H1 (cell line): ENCODE measurements around the gene IL7R. TPM values are rescaled to one million over a fixed set of nuclear protein-coding genes. Genes with fewer than 3 reads are reported as not detected.

Experiments used
- CTCF ChIA-PET: fragments of 300-600 bp; sonication (Branson Sonifier 250); formaldehyde crosslinking; loops from one replicate; lab custom pipeline; 2021; ENCODE audit not compliant: partially characterized antibody; lab: Charles Lee
- POLR2A ChIA-PET: fragments of 300-600 bp; sonication (Branson Sonifier 250); formaldehyde crosslinking; loops from one replicate; lab custom pipeline; 2021; ENCODE audit warnings: inconsistent platforms; ENCODE audit not compliant: partially characterized antibody; lab: Charles Lee
- DNase-seq, 2 experiments: peaks; one replicate each; pipeline versions ENCODE4 v3.0.0 to v3.0.0-alpha.2; 2010 to 2022; ENCODE audit warnings: low spot score in 2 of 2, low read depth in 1 of 2, mixed read lengths in 1 of 2
- FAIRE-seq: peaks from 2 replicates; lab custom pipeline; 2011; peaks lifted over from hg19 to GRCh38; lab: Jason Lieb, UNC
- H2AFZ ChIP-seq: 2 replicates; pipeline ENCODE4 v1.8.1; 2012; ENCODE audit warnings: low read length, inconsistent platforms
- H2AK5ac ChIP-seq: 2 replicates; pipeline ENCODE4 v1.6.1; 2013; ENCODE audit warnings: low read depth, low read length
- H2BK120ac ChIP-seq: replicated peaks from 2 replicates; pipeline ENCODE3; 2013; ENCODE audit warnings: low read depth, low read length, inconsistent platforms
- H2BK12ac ChIP-seq: 2 replicates; pipeline ENCODE4 v1.6.1; 2013; ENCODE audit warnings: low read depth, low read length
- H2BK15ac ChIP-seq: 2 replicates; pipeline ENCODE4 v1.6.1; 2013; ENCODE audit warnings: low read length
- H2BK20ac ChIP-seq: 2 replicates; pipeline ENCODE4 v1.6.1; 2013; ENCODE audit warnings: low read length
- H2BK5ac ChIP-seq: 2 replicates; pipeline ENCODE4 v1.6.1; 2013; ENCODE audit warnings: low read depth, low read length
- H3K14ac ChIP-seq: 2 replicates; pipeline ENCODE4 v1.6.1; 2013; ENCODE audit warnings: inconsistent platforms; ENCODE audit not compliant: insufficient read length
- H3K18ac ChIP-seq: 2 replicates; pipeline ENCODE4 v1.6.1; 2013; ENCODE audit warnings: low read length; ENCODE audit errors: extremely low read depth
- H3K23ac ChIP-seq: 2 replicates; pipeline ENCODE4 v1.6.1; 2013; ENCODE audit warnings: inconsistent platforms; ENCODE audit not compliant: insufficient read length
- H3K23me2 ChIP-seq: 2 replicates; pipeline ENCODE4 v1.6.1; 2013; ENCODE audit warnings: low read depth, low read length
- H3K27ac ChIP-seq: 2 replicates; pipeline ENCODE4 v1.6.1; 2011; ENCODE audit warnings: low read depth, low read length, inconsistent platforms
- H3K27me3 ChIP-seq, 4 experiments: replicated peaks in 1 of 4; 1 replicate in 1 of 4; 2 replicates in 3 of 4; pipeline versions ENCODE4 v1.6.1 to v1.8.1; 2011 to 2013; ENCODE audit warnings: low read length in 3 of 4, mild to moderate bottlenecking in 3 of 4, inconsistent platforms in 2 of 4, mixed read lengths in 2 of 4, moderate library complexity in 1 of 4; ENCODE audit not compliant: control insufficient read depth in 3 of 4, insufficient read depth in 3 of 4; ENCODE audit errors: extremely low read depth in 1 of 4
- H3K36me3 ChIP-seq, 4 experiments: 2 replicates each; pipeline versions ENCODE4 v1.6.1 to v1.8.1; 2011 to 2013; ENCODE audit warnings: mild to moderate bottlenecking in 4 of 4, low read length in 3 of 4, moderate library complexity in 2 of 4, control low read depth in 1 of 4, inconsistent platforms in 1 of 4; ENCODE audit not compliant: insufficient read depth in 4 of 4, control insufficient read depth in 2 of 4
- H3K4ac ChIP-seq: replicated peaks from 2 replicates; pipeline ENCODE3; 2013; ENCODE audit warnings: low read length, low read depth, mixed read lengths, inconsistent platforms; ENCODE audit not compliant: insufficient read length
- H3K4me1 ChIP-seq, 4 experiments: replicated peaks in 1 of 4; 1 replicate in 1 of 4; 2 replicates in 3 of 4; pipeline versions ENCODE4 v1.6.1 to v1.8.1; 2011 to 2013; ENCODE audit warnings: low read length in 3 of 4, inconsistent platforms in 2 of 4, mixed read lengths in 1 of 4; ENCODE audit not compliant: insufficient read depth in 4 of 4, control insufficient read depth in 3 of 4
- H3K4me2 ChIP-seq, 2 experiments: 2 replicates each; pipeline versions ENCODE4 v1.6.1 to v1.8.1; 2011 to 2013; ENCODE audit warnings: low read depth in 2 of 2, low read length in 2 of 2, control low read depth in 1 of 2, inconsistent platforms in 1 of 2, mild to moderate bottlenecking in 1 of 2; ENCODE audit not compliant: insufficient read depth in 1 of 2
- H3K4me3 ChIP-seq, 4 experiments: fragments of 200-600, 300-600 bp in 1 of 4; sonication (generic), shearing (Covaris generic), sonication (Bioruptor Twin) in 1 of 4; 2 replicates each; pipeline versions ENCODE4 v1.5.1 to v1.8.1; 2011 to 2016; ENCODE audit warnings: low read length in 4 of 4, low read depth in 3 of 4, control low read depth in 2 of 4, inconsistent platforms in 2 of 4, mild to moderate bottlenecking in 2 of 4, mixed read lengths in 1 of 4, moderate library complexity in 1 of 4; ENCODE audit not compliant: insufficient read depth in 2 of 4; ENCODE audit errors: extremely low read depth in 1 of 4
- H3K56ac ChIP-seq: replicated peaks from 2 replicates; pipeline ENCODE3; 2013; ENCODE audit warnings: low read depth, mild to moderate bottlenecking, mixed read lengths, low read length, inconsistent platforms; ENCODE audit not compliant: insufficient read length
- H3K79me1 ChIP-seq: 2 replicates; pipeline ENCODE4 v1.6.1; 2013; ENCODE audit warnings: low read depth, low read length, control low read depth
- H3K79me2 ChIP-seq, 2 experiments: 2 replicates each; pipeline versions ENCODE4 v1.6.1 to v1.8.1; 2012 to 2013; ENCODE audit warnings: low read length in 2 of 2, mild to moderate bottlenecking in 2 of 2, inconsistent platforms in 1 of 2; ENCODE audit not compliant: insufficient read depth in 2 of 2, control insufficient read depth in 1 of 2
- H3K9ac ChIP-seq, 4 experiments: replicated peaks in 1 of 4; 1 replicate in 1 of 4; 2 replicates in 3 of 4; pipeline versions ENCODE4 v1.6.1 to v1.8.1; 2011 to 2013; ENCODE audit warnings: low read depth in 3 of 4, low read length in 3 of 4, control low read depth in 2 of 4, mild to moderate bottlenecking in 2 of 4, moderate library complexity in 2 of 4, inconsistent platforms in 1 of 4; ENCODE audit errors: extremely low read depth in 1 of 4
- H3K9me3 ChIP-seq, 2 experiments: 2 replicates each; pipeline versions ENCODE4 v1.6.1 to v1.8.1; 2012 to 2013; ENCODE audit warnings: mild to moderate bottlenecking in 2 of 2, moderate library complexity in 2 of 2, control low read depth in 1 of 2, inconsistent platforms in 1 of 2, low read depth in 1 of 2, low read length in 1 of 2, mixed read lengths in 1 of 2; ENCODE audit not compliant: insufficient read depth in 2 of 2
- H4K20me1 ChIP-seq, 2 experiments: replicated peaks in 1 of 2; 2 replicates each; pipeline versions ENCODE3 to v1.8.1; 2011 to 2013; ENCODE audit warnings: inconsistent platforms in 2 of 2, low read length in 2 of 2, mild to moderate bottlenecking in 1 of 2; ENCODE audit not compliant: insufficient read depth in 2 of 2, control insufficient read depth in 1 of 2
- H4K5ac ChIP-seq: 2 replicates; pipeline ENCODE4 v1.6.1; 2013; ENCODE audit warnings: low read length, low read depth, mixed read lengths, inconsistent platforms; ENCODE audit not compliant: insufficient read length
- H4K8ac ChIP-seq: 2 replicates; pipeline ENCODE4 v1.8.0; 2013; ENCODE audit warnings: mild to moderate bottlenecking, moderate library complexity, low read length, inconsistent platforms; ENCODE audit not compliant: insufficient read depth; ENCODE audit errors: extremely low read depth
- H4K91ac ChIP-seq: replicated peaks from 2 replicates; pipeline ENCODE3; 2013; ENCODE audit warnings: low read length, mixed read lengths, inconsistent platforms; ENCODE audit not compliant: insufficient read length
- BACH1 ChIP-seq: IDR thresholded peaks from 2 replicates; pipeline ENCODE4 v1.6.1; 2012; ENCODE audit warnings: low read length, improper control_type of control experiment
- BCL11A ChIP-seq, 2 experiments: IDR thresholded peaks; one replicate each; pipeline ENCODE4 v1.6.1; 2011; ENCODE audit warnings: low read depth in 2 of 2, low read length in 2 of 2, mild to moderate bottlenecking in 2 of 2
- BRCA1 ChIP-seq: IDR thresholded peaks from 2 replicates; pipeline ENCODE4 v1.6.1; 2012; ENCODE audit warnings: low read depth, low read length, improper control_type of control experiment
- EZH2 ChIP-seq: fragments of 200-600 bp; sonication (generic); IDR thresholded peaks from 2 replicates; pipeline ENCODE4 v1.7.1; 2012; ENCODE audit warnings: low read depth, mild to moderate bottlenecking, moderate library complexity, low read length, inconsistent platforms; ENCODE audit not compliant: severe bottlenecking
- FOSL1 ChIP-seq: IDR thresholded peaks from 2 replicates; pipeline ENCODE4 v1.6.1; 2011; ENCODE audit warnings: mild to moderate bottlenecking, low read depth, low read length, moderate library complexity; ENCODE audit not compliant: insufficient read depth
- GTF2F1 ChIP-seq: IDR thresholded peaks from 2 replicates; pipeline ENCODE4 v1.6.1; 2012; ENCODE audit warnings: low read depth, low read length, improper control_type of control experiment, borderline replicate concordance
- HDAC2 ChIP-seq, 2 experiments: fragments of 300-600 bp in 1 of 2; sonication (generic) in 1 of 2; IDR thresholded peaks; 2 replicates each; pipeline ENCODE4 v1.6.1; 2011 to 2012; ENCODE audit warnings: low read depth in 2 of 2, low read length in 2 of 2, mild to moderate bottlenecking in 2 of 2, moderate library complexity in 2 of 2, borderline replicate concordance in 1 of 2, inconsistent platforms in 1 of 2
- MAX ChIP-seq: IDR thresholded peaks from 2 replicates; pipeline ENCODE4 v1.6.1; 2012; ENCODE audit warnings: inconsistent platforms
- NANOG ChIP-seq: IDR thresholded peaks from 2 replicates; pipeline ENCODE4 v1.6.1; 2011; ENCODE audit warnings: low read length, low read depth, mild to moderate bottlenecking, inconsistent platforms; ENCODE audit not compliant: insufficient read depth, poor library complexity, severe bottlenecking
- PHF8 ChIP-seq: fragments of 200-600 bp; sonication (generic); conservative IDR thresholded peaks from 2 replicates; pipeline ENCODE4 v1.7.1; 2012; ENCODE audit warnings: low read depth, mild to moderate bottlenecking, inconsistent platforms, low read length, moderate library complexity
- RAD21 ChIP-seq, 2 experiments: IDR thresholded peaks in 1 of 2; conservative IDR thresholded peaks in 1 of 2; 2 replicates each; pipeline ENCODE4 v1.6.1; 2011; ENCODE audit warnings: low read depth in 2 of 2, low read length in 2 of 2, improper control_type of control experiment in 1 of 2, inconsistent platforms in 1 of 2, mild to moderate bottlenecking in 1 of 2, moderate library complexity in 1 of 2
- WGBS, 2 experiments: shearing (Covaris generic) in 1 of 2; methylation state at CpG; one replicate each; pipeline versions ENCODE4 v1.1.6 to v1.1.7; 2013 to 2015; ENCODE audit warnings: low lambda C conversion rate in 2 of 2, mixed read lengths in 2 of 2, inconsistent platforms in 1 of 2, low coverage in 1 of 2, missing lambda C conversion rate in 1 of 2; ENCODE audit not compliant: insufficient replicate concordance in 2 of 2, insufficient coverage in 1 of 2, insufficient read length in 1 of 2; ENCODE audit errors: extremely low coverage in 1 of 2, missing lambda C conversion rate in 1 of 2; 5-methylcytosine and 5-hydroxymethylcytosine counted together
- polyA plus RNA-seq, 7 experiments: library from polyadenylated mRNA; depleted of rRNA in 3 of 7; stranded (reverse) in 5 of 7; unstranded in 2 of 7; fragments of >200 nt in 5 of 7; fragments of 200-250 nt in 2 of 7; gene quantifications; 1 replicate in 5 of 7; 2 replicates in 1 of 7; 4 replicates in 1 of 7; pipeline versions ENCODE4 v1.2.1 to v1.2.3, GENCODE V29; 2011 to 2013; ENCODE audit warnings: missing spikeins in 2 of 7, mixed read lengths in 2 of 7
- total RNA-seq: library from RNA; stranded (reverse); fragmentation: NEBNext Ultra II Directional; extraction: Animal tissue kit (Norgen Biotek cat#: 25700); gene quantifications from 2 replicates; pipeline ENCODE4 v1.2.1, GENCODE V29; 2021
- TF ChIP-seq, protein P1 (sequence below): IDR thresholded peaks from 2 replicates; pipeline ENCODE4 v1.6.1; 2012; ENCODE audit warnings: inconsistent platforms

IL7R gene
- total and polyA plus RNA-seq, 2 of the 8 experiments (the other 6 are each of a cell fraction or from before 2014, with no cell fraction given): not detected

DNA sequence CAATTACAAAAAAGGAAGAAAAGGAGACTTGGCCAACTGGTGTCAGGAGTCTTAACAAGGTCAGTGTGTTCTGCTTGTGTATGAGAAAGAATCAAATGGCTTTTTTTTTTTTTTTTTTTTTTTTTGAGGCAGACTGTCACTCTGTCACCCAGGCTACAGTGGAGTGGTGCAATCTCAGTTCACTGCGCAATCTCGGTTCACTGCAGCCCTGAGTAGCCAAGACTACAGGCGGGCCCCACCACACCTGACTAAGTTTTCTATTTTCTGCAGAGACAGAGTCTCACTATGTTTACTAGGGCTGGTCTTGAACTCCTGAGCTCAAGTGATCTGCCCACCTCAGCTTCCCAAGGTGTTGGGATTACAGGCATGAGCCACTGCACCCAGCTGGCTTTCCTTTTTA, 3.1 kb upstream of the IL7R start:
- no peaks in the 10 kb centered on the region for H3K79me2 ChIP-seq
- no peak overlapping the region for H2BK20ac ChIP-seq
- 97% methylated on average over 3 of the region's 3 CpGs; no CpG with 5 or more reads in 1 of the 2 experiments for WGBS, 2 experiments
- no peak overlapping the region for H3K4ac ChIP-seq
- H3K27me3 ChIP-seq: no peaks in the 10 kb centered on the region
- ChIA-PET CTCF (no interaction called here), POLR2A (no interaction called here)
- no peaks in the 10 kb centered on the region for H3K79me1 ChIP-seq
- no peak overlapping the region for H4K8ac ChIP-seq
- no peaks in the 10 kb centered on the region for H3K4me1 ChIP-seq
- no peak overlapping the region for H4K91ac ChIP-seq
- no peak overlapping the region for H3K9ac ChIP-seq
- H4K5ac ChIP-seq: no peak overlapping the region
- H3K23me2 ChIP-seq: no peaks in the 10 kb centered on the region
- FAIRE-seq (no peak), DNase-seq (no peak)
- no peaks in the 10 kb centered on the region for H3K36me3 ChIP-seq
- no peaks in the 10 kb centered on the region for H3K9me3 ChIP-seq
- H2AK5ac ChIP-seq: no peak overlapping the region
- H3K18ac ChIP-seq: no peak overlapping the region
- no peak overlapping the region for H2BK120ac ChIP-seq
- no peak overlapping the region for H2BK12ac ChIP-seq
- H3K14ac ChIP-seq: no peak overlapping the region
- no peak overlapping the region for H3K56ac ChIP-seq
- H3K4me2 ChIP-seq: no peak overlapping the region
- no peak overlapping the region for H2BK15ac ChIP-seq
- H4K20me1 ChIP-seq: no peaks in the 10 kb centered on the region
- H2AFZ ChIP-seq: no peak overlapping the region
- no peak overlapping the region for H3K23ac ChIP-seq
- no peak overlapping the region for H2BK5ac ChIP-seq
- H3K27ac ChIP-seq: no peak overlapping the region
- no peak overlapping the region for H3K4me3 ChIP-seq
- TF ChIP-seq EZH2: no peak
- TF ChIP-seq, protein P1, sequence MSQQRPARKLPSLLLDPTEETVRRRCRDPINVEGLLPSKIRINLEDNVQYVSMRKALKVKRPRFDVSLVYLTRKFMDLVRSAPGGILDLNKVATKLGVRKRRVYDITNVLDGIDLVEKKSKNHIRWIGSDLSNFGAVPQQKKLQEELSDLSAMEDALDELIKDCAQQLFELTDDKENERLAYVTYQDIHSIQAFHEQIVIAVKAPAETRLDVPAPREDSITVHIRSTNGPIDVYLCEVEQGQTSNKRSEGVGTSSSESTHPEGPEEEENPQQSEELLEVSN: no peak
- TF ChIP-seq PHF8: no peak
- TF ChIP-seq HDAC2 (IDR thresholded peaks at IDR 0.05; ENCODE audit: borderline replicate concordance in 1 of 2, low read depth in 2 of 2, low read length in 2 of 2): no peak
- TF ChIP-seq GTF2F1: no peak
- no peak for TF ChIP-seq FOSL1
- TF ChIP-seq BACH1: no peak
- no peak for TF ChIP-seq BRCA1
- no peak for TF ChIP-seq MAX
- no peak for TF ChIP-seq NANOG
- TF ChIP-seq BCL11A (IDR thresholded peaks at IDR 0.05; ENCODE audit: low read depth in 2 of 2, low read length in 2 of 2): no peak
- no peak for TF ChIP-seq RAD21 (IDR thresholded peaks at IDR 0.05 in 1 of 2, conservative IDR thresholded peaks at IDR 0.05 in 1 of 2; ENCODE audit: low read depth in 2 of 2, low read length in 2 of 2)
